Panc1 (cell line): Measurements from ENCODE around the gene MACROD1. TPM values are rescaled to one million over a fixed set of nuclear protein-coding genes. Genes with fewer than 3 reads are reported as not detected.

ENCODE experiments used
- ATAC-seq: fragments of 200-7000 bp; cut with Tn5 transposase; 2 replicates; pipeline ENCODE4 v1.9.1; 2020; ENCODE audit warnings: mild to moderate bottlenecking, moderate library complexity
- BruUV-seq: library from RNA; stranded (reverse); fragments of 400-500 nt; replicated peaks from 2 replicates; lab custom pipeline; 2021; lab: Mats Ljungman, UMichigan
- CTCF ChIA-PET: fragments of 300-600 bp; sonication (Branson Sonifier 250); formaldehyde crosslinking; loops from one replicate; lab custom pipeline; 2022; ENCODE audit warnings: antibody characterized with exemption; lab: Charles Lee
- POLR2A ChIA-PET: fragments of 300-600 bp; sonication (Branson Sonifier 250); formaldehyde crosslinking; loops from one replicate; lab custom pipeline; 2022; ENCODE audit warnings: antibody characterized with exemption; lab: Charles Lee
- DNase-seq: peaks from one replicate; pipeline ENCODE4 v3.0.0-alpha.2; 2010; ENCODE audit warnings: low read depth, low spot score
- H3K27ac ChIP-seq: 2 replicates; pipeline ENCODE4 v1.5.1; 2011; ENCODE audit warnings: mild to moderate bottlenecking, low read length, inconsistent platforms
- H3K27me3 ChIP-seq: fragments of 200-500 bp; sonication (Bioruptor generic); 2 replicates; pipeline ENCODE4 v1.6.0; 2014; ENCODE audit warnings: low read length, inconsistent platforms; ENCODE audit not compliant: control insufficient read depth, insufficient read depth
- H3K36me3 ChIP-seq: fragments of 200-500 bp; sonication (Bioruptor generic); 2 replicates; pipeline ENCODE4 v1.5.1; 2014; ENCODE audit warnings: inconsistent platforms, mild to moderate bottlenecking, low read length, moderate library complexity; ENCODE audit not compliant: control insufficient read depth, insufficient read depth
- H3K4me1 ChIP-seq: 2 replicates; pipeline ENCODE4 v1.5.1; 2011; ENCODE audit warnings: inconsistent platforms, mild to moderate bottlenecking, low read length, moderate library complexity; ENCODE audit not compliant: control insufficient read depth, insufficient read depth
- H3K4me3 ChIP-seq, 2 experiments: 2 replicates each; pipeline ENCODE4 v1.5.1; 2011 to 2012; ENCODE audit warnings: low read depth in 2 of 2, low read length in 2 of 2, mild to moderate bottlenecking in 2 of 2, inconsistent platforms in 1 of 2, moderate library complexity in 1 of 2
- H3K9me3 ChIP-seq: fragments of 200-500 bp; sonication (Bioruptor generic); 2 replicates; pipeline ENCODE4 v1.5.1; 2014; ENCODE audit warnings: low read depth, mild to moderate bottlenecking, inconsistent platforms, low read length, moderate library complexity; ENCODE audit not compliant: control insufficient read depth, insufficient read depth
- CTCF ChIP-seq: fragments of 450-650 bp; IDR thresholded peaks from 2 replicates; pipeline ENCODE4 v1.5.1; 2017; ENCODE audit warnings: mild to moderate bottlenecking
- POLR2AphosphoS5 ChIP-seq: IDR thresholded peaks from 2 replicates; pipeline ENCODE4 v1.6.1; 2012; ENCODE audit warnings: mild to moderate bottlenecking, low read depth, low read length, moderate library complexity
- REST ChIP-seq, 2 experiments: IDR thresholded peaks; 2 replicates each; pipeline ENCODE4 v1.6.1; 2011 to 2012; ENCODE audit warnings: low read depth in 2 of 2, control low read depth in 1 of 2, low read length in 1 of 2, mild to moderate bottlenecking in 1 of 2, moderate library complexity in 1 of 2; ENCODE audit not compliant: insufficient read depth in 1 of 2
- SIN3A ChIP-seq: IDR thresholded peaks from 2 replicates; pipeline ENCODE4 v1.6.1; 2012; ENCODE audit warnings: low read depth, mild to moderate bottlenecking, low read length, moderate library complexity, borderline replicate concordance; ENCODE audit not compliant: insufficient read depth
- TCF7L2 ChIP-seq: IDR thresholded peaks from 2 replicates; pipeline ENCODE4 v1.6.1; 2011; ENCODE audit warnings: mild to moderate bottlenecking, low read depth, low read length, inconsistent platforms
- in situ Hi-C: cut with HindIII; loops from 2 replicates; pipeline ENCODE4 v1.10.0; 2016; ENCODE audit warnings: low sequenced_read_pairs, low pct_unique_long_range_greater_than_20kb
- intact Hi-C: fragments of 100-400 bp; cut with micrococcal nuclease; formaldehyde crosslinking; loops from one replicate; pipeline ENCODE4 v1.10.0; 2022; ENCODE audit not compliant: unreplicated experiment
- total RNA-seq: library from RNA; stranded (reverse); gene quantifications from one replicate; pipeline ENCODE4 v1.2.1, GENCODE V29; 2021; ENCODE audit not compliant: unreplicated experiment

MACROD1 gene
- total RNA-seq, 1 experiment from 2014 or later, result 16.8 TPM

- Histone ChIP-seq H3K9me3 (no peaks in the 10 kb centered on the region), H3K4me1 (peaks cover 5% of the 10 kb centered on the region; the same call in 1 of the 2 replicates), H3K27ac (no peak overlapping the region), H3K36me3 (no peaks in the 10 kb centered on the region), H3K4me3 (no peak overlapping the region), H3K27me3 (no peaks in the 10 kb centered on the region)
- CTCF ChIA-PET, result no interaction called here
- TF ChIP-seq CTCF (no peak), TCF7L2 (no peak), REST (IDR thresholded peaks at IDR 0.05; ENCODE audit: insufficient read depth in 1 of 2, low read depth in 2 of 2, low read length in 1 of 2) (no peak), SIN3A (no peak), POLR2AphosphoS5 (no peak)
- DNase-seq, result no peak
- intact Hi-C loops (loop anchor here (10.0 kb wide), 1 partner anchor 322 kb away; the partner anchor contains the start of gene MARK2), in situ Hi-C loops (no loop called here)
- no TSS peak for BruUV-seq
- POLR2A ChIA-PET, result interaction anchor here (0.6 kb wide), 1 partner anchor 1450 kb away, joined by 3 read pairs; no protein-coding TSS in a partner anchor
- no peak for ATAC-seq
These were observed 9.5 kb downstream of the MACROD1 start for GRCh38 chr11:64156235-64157011.

- Histone ChIP-seq H3K4me1 (peaks cover 6% of the 10 kb centered on the region), H3K9me3 (no peaks in the 10 kb centered on the region), H3K4me3 (no peak overlapping the region), H3K27ac (no peak overlapping the region), H3K36me3 (no peaks in the 10 kb centered on the region), H3K27me3 (no peaks in the 10 kb centered on the region)
- ChIA-PET POLR2A (no interaction called here), CTCF (no interaction called here)
- TF ChIP-seq CTCF (no peak), POLR2AphosphoS5 (no peak), REST (IDR thresholded peaks at IDR 0.05; ENCODE audit: insufficient read depth in 1 of 2, low read depth in 2 of 2, low read length in 1 of 2) (no peak), SIN3A (no peak), TCF7L2 (no peak)
- ATAC-seq (no peak), DNase-seq (no peak)
- intact Hi-C loops (loop anchor here (5.0 to 10.0 kb wide), 2 partner anchors 67 to 319 kb away; partner anchors contain the start of gene MARK2), in situ Hi-C loops (no loop called here)
- no TSS peak for BruUV-seq
These were observed 12.1 kb downstream of the MACROD1 start for GRCh38 chr11:64153812-64154211.
